Measurements from ENCODE around the gene ZNF557. TPM values are rescaled to one million over a fixed set of nuclear protein-coding genes. Genes with fewer than 3 reads are reported as not detected.

The ZNF557 gene
- total and polyA plus RNA-seq, 2 of the 8 experiments (the other 6 are each of a cell fraction or from before 2014, with no cell fraction given) = 1.4 to 7.4 TPM

DNA sequence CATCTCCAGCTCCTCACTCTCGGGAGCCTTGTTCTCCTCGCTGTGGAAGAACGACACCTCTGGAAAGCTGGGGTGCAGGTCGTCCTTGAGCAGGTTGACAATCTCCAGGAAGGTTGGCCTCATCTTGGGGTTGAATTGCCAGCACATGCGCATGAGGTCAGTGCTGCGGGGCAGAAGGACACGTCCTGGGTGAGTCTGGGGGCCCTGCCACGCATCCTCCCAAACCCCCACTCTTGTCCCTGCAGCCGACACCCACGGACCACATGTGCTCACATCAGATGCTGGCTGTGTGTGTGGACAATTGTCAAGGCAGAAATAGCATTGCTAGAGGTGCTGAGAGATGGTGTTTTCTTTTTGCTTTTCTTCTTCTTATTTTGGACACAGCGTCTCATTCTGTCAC lies 47.7 kb downstream of the ZNF557 start:
- Histone ChIP-seq H3K79me1 (ENCODE audit: low read depth, low read length) (peaks cover 4% of the 10 kb centered on the region), H3K36me3 (ENCODE audit: control insufficient read depth in 2 of 4, insufficient read depth in 4 of 4, low read length in 3 of 4) (peaks cover 0 to 34% (median 16%) of the 10 kb centered on the region in 4 experiments; a peak in 6 of 8 replicates), H3K23ac (ENCODE audit: insufficient read length) (no peak overlapping the region), H2BK20ac (ENCODE audit: low read length) (no peak overlapping the region), H2AFZ (ENCODE audit: low read length) (no peak overlapping the region), H2BK5ac (ENCODE audit: low read depth, low read length) (no peak overlapping the region), H3K4me3 (ENCODE audit: extremely low read depth in 1 of 4, insufficient read depth in 2 of 4, low read depth in 3 of 4, low read length in 4 of 4) (no peak overlapping the region), H4K5ac (ENCODE audit: insufficient read length, low read depth, low read length) (no peak overlapping the region), H3K27me3 (replicated peaks in 1 of 4; ENCODE audit: control insufficient read depth in 3 of 4, extremely low read depth in 1 of 4, insufficient read depth in 3 of 4, low read length in 3 of 4) (no peaks in the 10 kb centered on the region), H3K4me2 (ENCODE audit: insufficient read depth in 1 of 2, low read depth in 2 of 2, low read length in 2 of 2) (no peak overlapping the region), H3K9ac (replicated peaks in 1 of 4; ENCODE audit: extremely low read depth in 1 of 4, low read depth in 3 of 4, low read length in 3 of 4) (no peak overlapping the region), H2BK12ac (ENCODE audit: low read depth, low read length) (no peak overlapping the region), H3K9me3 (ENCODE audit: insufficient read depth in 2 of 2, low read depth in 1 of 2, low read length in 1 of 2) (no peaks in the 10 kb centered on the region), H2BK15ac (ENCODE audit: low read length) (no peak overlapping the region), H4K20me1 (replicated peaks in 1 of 2; ENCODE audit: control insufficient read depth in 1 of 2, insufficient read depth in 2 of 2, low read length in 2 of 2) (no peaks in the 10 kb centered on the region), H3K56ac (replicated peaks; ENCODE audit: insufficient read length, low read depth, low read length) (no peak overlapping the region), H3K18ac (ENCODE audit: extremely low read depth, low read length) (no peak overlapping the region), H2BK120ac (replicated peaks; ENCODE audit: low read depth, low read length) (no peak overlapping the region), H3K27ac (ENCODE audit: low read depth, low read length) (no peak overlapping the region), H4K8ac (ENCODE audit: extremely low read depth, insufficient read depth, low read length) (no peak overlapping the region), H3K79me2 (ENCODE audit: control insufficient read depth in 1 of 2, insufficient read depth in 2 of 2, low read length in 2 of 2) (no peaks in the 10 kb centered on the region), H4K91ac (replicated peaks; ENCODE audit: insufficient read length, low read length) (no peak overlapping the region), H2AK5ac (ENCODE audit: low read depth, low read length) (no peak overlapping the region), H3K4ac (replicated peaks; ENCODE audit: insufficient read length, low read depth, low read length) (no peak overlapping the region), H3K14ac (ENCODE audit: insufficient read length) (no peak overlapping the region), H3K4me1 (replicated peaks in 1 of 4; ENCODE audit: control insufficient read depth in 3 of 4, insufficient read depth in 4 of 4, low read length in 3 of 4) (no peaks in the 10 kb centered on the region), H3K23me2 (ENCODE audit: low read depth, low read length) (peaks cover 4% of the 10 kb centered on the region; the same call in 1 of the 2 replicates)
- ChIA-PET CTCF (ENCODE audit: partially characterized antibody) (interaction anchor here (1.5 to 2.3 kb wide), 2 partner anchors 15 to 33 kb away, joined by 4 to 5 read pairs; no protein-coding TSS in a partner anchor), POLR2A (ENCODE audit: partially characterized antibody) (no interaction called here)
- 91% methylated on average over 7 of the region's 11 CpGs; no CpG with 5 or more reads in 1 of the 2 experiments for WGBS, 2 experiments (ENCODE audit: extremely low coverage in 1 of 2, insufficient coverage in 1 of 2, insufficient read length in 1 of 2, insufficient replicate concordance in 2 of 2, low coverage in 1 of 2, low lambda C conversion rate in 2 of 2, missing lambda C conversion rate in 1 of 2)
- FAIRE-seq (no peak), DNase-seq (ENCODE audit: low read depth in 1 of 2, low spot score in 2 of 2) (no peak)
- TF ChIP-seq SAP30 (IDR thresholded peaks at IDR 0.05; ENCODE audit: insufficient read depth, insufficient replicate concordance, low read length) (no peak), TAF7 (optimal IDR thresholded peaks at IDR 0.05; ENCODE audit: borderline replicate concordance, low read depth, low read length) (no peak), TAF1 (IDR thresholded peaks at IDR 0.05; ENCODE audit: low read depth, low read length) (no peak), KDM1A (IDR thresholded peaks at IDR 0.05; ENCODE audit: borderline replicate concordance, low read length) (no peak), POLR2AphosphoS5 (IDR thresholded peaks at IDR 0.05; ENCODE audit: low read depth, low read length) (no peak), HDAC6 (IDR thresholded peaks at IDR 0.05; ENCODE audit: low read depth, low read length) (no peak)
- TF ChIP-seq, protein P1, sequence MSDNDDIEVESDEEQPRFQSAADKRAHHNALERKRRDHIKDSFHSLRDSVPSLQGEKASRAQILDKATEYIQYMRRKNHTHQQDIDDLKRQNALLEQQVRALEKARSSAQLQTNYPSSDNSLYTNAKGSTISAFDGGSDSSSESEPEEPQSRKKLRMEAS (IDR thresholded peaks at IDR 0.05) = no peak

Measured in H1 (cell line).